Endodermal cell (in vitro differentiated cells): ENCODE results near the gene LHPP. TPM values are rescaled to one million over a fixed set of nuclear protein-coding genes. Genes with fewer than 3 reads are reported as not detected.
A peak's percentile ranks its signal among the peaks of the same experiment; 100 is the strongest.

Source experiments
- DNase-seq: peaks from one replicate; pipeline ENCODE4 v3.0.0-alpha.2; 2017
- H3K27ac ChIP-seq: 2 replicates; pipeline ENCODE4 v1.5.1; 2013; ENCODE audit warnings: mild to moderate bottlenecking, low read depth, low read length, moderate library complexity
- H3K27me3 ChIP-seq: 2 replicates; pipeline ENCODE4 v1.6.1; 2013; ENCODE audit warnings: mild to moderate bottlenecking, low read length, moderate library complexity; ENCODE audit not compliant: insufficient read depth, control insufficient read depth, poor library complexity, severe bottlenecking
- H3K36me3 ChIP-seq: 2 replicates; pipeline ENCODE4 v1.7.0; 2013; ENCODE audit warnings: mild to moderate bottlenecking, low read length, moderate library complexity; ENCODE audit not compliant: control insufficient read depth, insufficient read depth
- H3K4me1 ChIP-seq: one replicate; pipeline ENCODE4 v1.7.0; 2013; ENCODE audit warnings: low read length; ENCODE audit not compliant: control insufficient read depth, insufficient read depth
- H3K4me3 ChIP-seq: 2 replicates; pipeline ENCODE4 v1.5.1; 2013; ENCODE audit warnings: mild to moderate bottlenecking, low read length, moderate library complexity
- H3K9ac ChIP-seq: 2 replicates; pipeline ENCODE4 v1.6.1; 2013; ENCODE audit warnings: mild to moderate bottlenecking, low read length, moderate library complexity; ENCODE audit not compliant: poor library complexity, severe bottlenecking; ENCODE audit errors: extremely low read depth
- H3K9me3 ChIP-seq: 2 replicates; pipeline ENCODE4 v1.6.1; 2013; ENCODE audit warnings: mild to moderate bottlenecking, low read length, moderate library complexity; ENCODE audit not compliant: control insufficient read depth
- H3K27ac Mint-ChIP-seq: 2 replicates; pipeline ENCODE4 v1.8.0; 2020; ENCODE audit warnings: mixed read lengths
- H3K27me3 Mint-ChIP-seq: 2 replicates; pipeline ENCODE4 v1.8.0; 2021; ENCODE audit warnings: mild to moderate bottlenecking, mixed read lengths; ENCODE audit not compliant: insufficient read depth
- H3K36me3 Mint-ChIP-seq: 2 replicates; pipeline ENCODE4 v1.8.0; 2020; ENCODE audit warnings: low read depth, mixed read lengths
- H3K4me1 Mint-ChIP-seq: 2 replicates; pipeline ENCODE4 v1.8.0; 2020; ENCODE audit warnings: mixed read lengths
- H3K4me3 Mint-ChIP-seq: 2 replicates; pipeline ENCODE4 v1.8.0; 2020; ENCODE audit warnings: mild to moderate bottlenecking, moderate library complexity, mixed read lengths
- H3K9me3 Mint-ChIP-seq: 2 replicates; pipeline ENCODE4 v1.8.0; 2020; ENCODE audit warnings: mild to moderate bottlenecking, mixed read lengths
- CTCF ChIP-seq: fragments of 200-600 bp; sonication (generic); conservative IDR thresholded peaks from 2 replicates; pipeline ENCODE4 v1.5.0; 2021; ENCODE audit warnings: antibody characterized with exemption, mild to moderate bottlenecking
- WGBS, 2 experiments: methylation state at CpG; one replicate each; pipeline versions ENCODE4 v1.1.5 to v1.1.7; 2013; ENCODE audit warnings: missing lambda C conversion rate in 2 of 2, mixed read lengths in 1 of 2; ENCODE audit not compliant: insufficient coverage in 1 of 2, insufficient read length in 1 of 2; 5-methylcytosine and 5-hydroxymethylcytosine counted together
- total RNA-seq, 2 donors: library from RNA; stranded (reverse); fragmentation: NEBNext Ultra II Directional in 1 of 2; extraction: Animal tissue kit (Norgen Biotek cat#: 25700) in 1 of 2; gene quantifications; 2 replicates in 1 of 2; 3 replicates in 1 of 2; pipeline ENCODE4 v1.2.1, GENCODE V29; 2021

Gene LHPP
- total RNA-seq, 2 donors from 2014 or later: 23.3 to 24.8 TPM

GRCh38 chr10:124621637-124622036, 160.0 kb downstream of the LHPP start:
- Histone ChIP-seq H3K9ac (no peak overlapping the region), H3K27ac (peak overlapping the region; percentile 26), H3K9me3 (no peaks in the 10 kb centered on the region), H3K4me3 (no peak overlapping the region), H3K27me3 (no peaks in the 10 kb centered on the region), H3K4me1 (peaks cover 6% of the 10 kb centered on the region), H3K36me3 (no peaks in the 10 kb centered on the region)
- no peak overlapping the region for H3K27ac Mint-ChIP-seq
- TF ChIP-seq CTCF: no peak
- 93 to 95% methylated on average over 11 to 13 of the region's 13 CpGs for WGBS, 2 experiments
- peaks cover 4% of the 10 kb centered on the region for H3K4me1 Mint-ChIP-seq
- H3K36me3 Mint-ChIP-seq: no peaks in the 10 kb centered on the region
- H3K27me3 Mint-ChIP-seq: no peaks in the 10 kb centered on the region
- DNase-seq: no peak
- H3K4me3 Mint-ChIP-seq: no peak overlapping the region
- no peaks in the 10 kb centered on the region for H3K9me3 Mint-ChIP-seq

- Mint-ChIP-seq H3K36me3 (no peaks in the 10 kb centered on the region), H3K4me3 (no peak overlapping the region), H3K27ac (no peak overlapping the region), H3K27me3 (no peaks in the 10 kb centered on the region), H3K4me1 (peaks cover 9% of the 10 kb centered on the region), H3K9me3 (no peaks in the 10 kb centered on the region)
- 94 to 96% methylated on average over 6 to 13 of the region's 13 CpGs for WGBS, 2 experiments
- Histone ChIP-seq H3K27ac (peak overlapping the region; percentile 26), H3K9ac (no peak overlapping the region), H3K27me3 (no peaks in the 10 kb centered on the region), H3K36me3 (no peaks in the 10 kb centered on the region), H3K9me3 (no peaks in the 10 kb centered on the region), H3K4me3 (no peak overlapping the region), H3K4me1 (peaks cover 11% of the 10 kb centered on the region)
- no peak for DNase-seq
- TF ChIP-seq CTCF: no peak
Observed at GRCh38 chr10:124622158-124622557, 160.5 kb downstream of the LHPP start.

DNA sequence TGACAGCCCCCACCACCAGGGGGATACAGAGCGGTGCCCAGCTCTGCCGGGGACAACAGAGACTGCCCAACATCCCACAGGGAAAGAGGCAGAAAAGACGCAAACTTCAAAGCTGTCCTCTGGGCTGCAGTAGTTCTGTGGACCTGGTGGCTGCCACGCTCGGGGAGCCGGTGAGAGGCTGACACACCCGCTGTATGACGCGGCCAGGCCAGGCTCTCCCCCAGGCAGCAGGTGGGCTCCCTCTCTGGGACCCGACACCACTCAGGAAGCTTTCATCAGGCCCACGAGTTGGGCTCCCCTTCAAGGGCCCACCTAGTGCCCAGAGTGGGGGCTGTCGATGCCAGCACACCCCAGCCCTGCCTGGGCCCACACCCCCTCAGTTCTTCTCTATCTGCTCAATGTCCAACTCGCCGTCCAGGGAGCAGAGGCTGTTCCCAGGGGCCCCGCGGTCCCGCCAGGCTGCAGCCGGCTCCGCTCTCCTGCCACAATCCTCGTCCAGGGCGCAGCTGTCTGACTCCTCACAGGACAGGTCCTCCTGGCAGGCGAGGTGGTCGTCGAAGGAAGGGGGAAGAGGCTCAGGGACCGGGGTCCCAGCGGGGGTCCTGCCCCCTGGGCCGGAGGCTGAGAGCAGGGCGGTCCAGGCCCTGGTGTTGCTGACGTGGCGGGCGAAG, 161.4 kb downstream of the LHPP start:
- no peaks in the 10 kb centered on the region for H3K27me3 ChIP-seq
- no peak for TF ChIP-seq CTCF
- H3K4me1 ChIP-seq: peaks cover 11% of the 10 kb centered on the region
- H3K27ac Mint-ChIP-seq: no peak overlapping the region
- 92 to 94% methylated on average over 18 to 31 of the region's 31 CpGs for WGBS, 2 experiments
- no peak overlapping the region for H3K27ac ChIP-seq
- H3K9me3 Mint-ChIP-seq: no peaks in the 10 kb centered on the region
- peaks cover 12% of the 10 kb centered on the region for H3K4me1 Mint-ChIP-seq
- H3K27me3 Mint-ChIP-seq: no peaks in the 10 kb centered on the region
- no peak overlapping the region for H3K4me3 ChIP-seq
- DNase-seq: no peak
- H3K9ac ChIP-seq: no peak overlapping the region
- H3K9me3 ChIP-seq: no peaks in the 10 kb centered on the region
- no peaks in the 10 kb centered on the region for H3K36me3 ChIP-seq
- H3K36me3 Mint-ChIP-seq: no peaks in the 10 kb centered on the region
- no peak overlapping the region for H3K4me3 Mint-ChIP-seq
